HG02981 (cell line): ENCODE measurements around the gene PRR20A.
"Not testable (repeated sequence)": the region's sequence is repeated elsewhere in the genome, so short reads cannot be mapped to it uniquely, and the experiment has no call there.

ENCODE experiments used
- ATAC-seq: cut with Tn5 transposase; IDR thresholded peaks from one replicate; pipeline ENCODE4 v1.9.1; 2021; ENCODE audit warnings: mild to moderate bottlenecking, moderate library complexity; ENCODE audit not compliant: unreplicated experiment

PRR20A gene

GRCh38 chr13:57140235-57140968 lies at the start of gene PRR20A:
TSS of gene PRR20A (plus strand) at chr13:57140918. CDS start at chr13:57141305, 387 bp downstream.
- not testable (repeated sequence) for ATAC-seq

- no peak for ATAC-seq
Observed at GRCh38 chr13:57114945-57115344, 25.8 kb upstream of the PRR20A start.

GRCh38 chr13:57123681-57124080 lies 17.0 kb upstream of the PRR20A start:
- ATAC-seq = no peak

GRCh38 chr13:57128909-57129308 lies 11.8 kb upstream of the PRR20A start:
- no peak for ATAC-seq

- no peak for ATAC-seq
Observed at GRCh38 chr13:57136093-57136492, 4.6 kb upstream of the PRR20A start.

- ATAC-seq = no peak
Observed at GRCh38 chr13:57137585-57137984, 3.1 kb upstream of the PRR20A start.

GRCh38 chr13:57138988-57139387 lies 1.7 kb upstream of the PRR20A start:
- ATAC-seq = no peak

- not testable (repeated sequence) for ATAC-seq
Observed at GRCh38 chr13:57139781-57140180, 937 bp upstream of the PRR20A start.

- not testable (repeated sequence) for ATAC-seq
Observed at GRCh38 chr13:57147188-57147587, 6.5 kb downstream of the PRR20A start, which contains the start of gene PRR20B. TSS of gene PRR20B (plus strand) at chr13:57147488. CDS start at chr13:57147875, 387 bp downstream.

GRCh38 chr13:57148106-57148505 lies 7.4 kb downstream of the PRR20A start:
- ATAC-seq = not testable (repeated sequence)

- not testable (repeated sequence) for ATAC-seq
Observed at GRCh38 chr13:57153761-57154160, 13.0 kb downstream of the PRR20A start, which contains the start of gene PRR20C. TSS of gene PRR20C (plus strand) at chr13:57154061. CDS start at chr13:57154448, 387 bp downstream.

GRCh38 chr13:57160332-57160731 lies 19.6 kb downstream of the PRR20A start, which contains the start of gene PRR20D:
TSS of gene PRR20D (plus strand) at chr13:57160632. CDS start at chr13:57161019, 387 bp downstream.
- not testable (repeated sequence) for ATAC-seq

- ATAC-seq = not testable (repeated sequence)
Observed at GRCh38 chr13:57166897-57167296, 26.2 kb downstream of the PRR20A start, which contains the start of gene PRR20E. TSS of gene PRR20E (plus strand) at chr13:57167197. CDS start at chr13:57167584, 387 bp downstream.

GRCh38 chr13:57191667-57192066 lies 50.9 kb downstream of the PRR20A start:
- no peak for ATAC-seq
